BE2C (cell line): ENCODE results near the gene ITPRIP.

Experiments used
- DNase-seq: peaks from one replicate; pipeline ENCODE4 v3.0.0-alpha.2; 2020
- H3K27me3 ChIP-seq: fragments of 250-450 bp; sonication (Bioruptor Pico); 2 replicates; pipeline ENCODE4 v1.5.1; 2020; ENCODE audit warnings: mild to moderate bottlenecking
- H3K36me3 ChIP-seq: fragments of 250-450 bp; sonication (Bioruptor Pico); 2 replicates; pipeline ENCODE4 v1.5.1; 2020; ENCODE audit warnings: mild to moderate bottlenecking
- H3K4me1 ChIP-seq: fragments of 250-450 bp; sonication (Bioruptor Pico); 2 replicates; pipeline ENCODE4 v1.5.1; 2020
- H3K4me3 ChIP-seq: 2 replicates; pipeline ENCODE4 v1.5.1; 2011; ENCODE audit warnings: low read depth, low read length
- H3K9me3 ChIP-seq: fragments of 250-450 bp; sonication (Bioruptor Pico); 2 replicates; pipeline ENCODE4 v1.5.1; 2020
- TF ChIP-seq, protein P1 (sequence below): IDR thresholded peaks from 2 replicates; pipeline ENCODE4 v1.5.1; 2012; ENCODE audit warnings: mild to moderate bottlenecking, low read depth, low read length

ITPRIP gene

DNA sequence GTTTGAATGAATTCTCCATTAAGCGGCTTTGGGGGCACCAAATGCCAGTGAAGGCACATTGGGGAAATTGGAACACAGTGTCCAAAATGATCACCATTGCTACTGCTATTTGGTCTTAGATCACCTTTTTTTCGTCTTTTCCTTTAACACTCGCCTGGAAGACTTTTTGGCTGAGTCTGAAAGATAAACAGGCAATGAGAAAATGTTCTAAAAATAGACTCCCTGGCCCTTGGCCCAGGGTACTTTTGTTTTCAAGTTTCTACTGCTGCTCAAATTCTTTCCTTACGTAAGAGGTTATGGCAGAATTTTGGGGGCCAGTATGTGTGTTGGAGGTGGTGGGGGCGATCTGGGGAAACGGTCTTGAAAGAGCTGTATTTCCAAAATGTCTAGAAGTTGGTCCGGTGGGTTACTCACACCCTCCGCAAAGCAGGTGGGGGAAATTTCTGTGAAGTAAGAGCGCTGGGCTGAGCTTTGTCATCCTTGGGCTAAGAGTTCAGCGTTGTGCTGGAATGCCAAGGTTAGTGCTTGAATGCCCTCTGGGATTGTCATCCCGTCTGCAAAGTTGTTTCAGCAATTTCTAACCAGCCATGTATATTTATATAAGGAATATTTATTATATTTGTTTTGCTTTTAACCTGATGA is 1.3 kb upstream of the ITPRIP start:
- no peak for DNase-seq
- Histone ChIP-seq H3K4me1 (no peaks in the 10 kb centered on the region), H3K9me3 (no peaks in the 10 kb centered on the region), H3K36me3 (no peaks in the 10 kb centered on the region), H3K27me3 (peaks cover 42% of the 10 kb centered on the region), H3K4me3 (no peak overlapping the region)
- TF ChIP-seq, protein P1, sequence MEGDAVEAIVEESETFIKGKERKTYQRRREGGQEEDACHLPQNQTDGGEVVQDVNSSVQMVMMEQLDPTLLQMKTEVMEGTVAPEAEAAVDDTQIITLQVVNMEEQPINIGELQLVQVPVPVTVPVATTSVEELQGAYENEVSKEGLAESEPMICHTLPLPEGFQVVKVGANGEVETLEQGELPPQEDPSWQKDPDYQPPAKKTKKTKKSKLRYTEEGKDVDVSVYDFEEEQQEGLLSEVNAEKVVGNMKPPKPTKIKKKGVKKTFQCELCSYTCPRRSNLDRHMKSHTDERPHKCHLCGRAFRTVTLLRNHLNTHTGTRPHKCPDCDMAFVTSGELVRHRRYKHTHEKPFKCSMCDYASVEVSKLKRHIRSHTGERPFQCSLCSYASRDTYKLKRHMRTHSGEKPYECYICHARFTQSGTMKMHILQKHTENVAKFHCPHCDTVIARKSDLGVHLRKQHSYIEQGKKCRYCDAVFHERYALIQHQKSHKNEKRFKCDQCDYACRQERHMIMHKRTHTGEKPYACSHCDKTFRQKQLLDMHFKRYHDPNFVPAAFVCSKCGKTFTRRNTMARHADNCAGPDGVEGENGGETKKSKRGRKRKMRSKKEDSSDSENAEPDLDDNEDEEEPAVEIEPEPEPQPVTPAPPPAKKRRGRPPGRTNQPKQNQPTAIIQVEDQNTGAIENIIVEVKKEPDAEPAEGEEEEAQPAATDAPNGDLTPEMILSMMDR: no peak

DNA sequence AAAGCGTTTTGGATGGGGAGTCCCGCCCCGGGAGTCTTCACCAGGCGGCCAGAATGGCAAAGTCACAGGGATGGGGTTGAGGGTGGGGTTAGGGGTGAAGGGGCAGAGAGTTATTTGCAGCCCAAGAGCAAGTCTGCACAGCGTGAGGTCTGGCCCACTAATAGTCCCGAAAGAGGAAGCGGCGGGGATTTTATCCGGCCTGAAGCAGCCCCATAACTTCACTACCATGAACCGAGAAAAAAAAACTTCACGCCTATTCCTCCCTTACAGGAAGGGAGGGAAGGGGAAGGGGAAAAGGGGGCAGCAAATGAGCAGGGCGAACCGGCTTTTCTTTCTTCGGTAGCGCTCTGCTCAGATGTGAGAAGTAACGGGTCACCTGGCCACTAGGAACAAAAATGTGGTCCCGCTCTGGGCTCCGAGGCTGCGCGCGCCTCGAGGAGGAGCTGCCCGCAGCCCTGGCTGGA is 712 bp downstream of the ITPRIP start:
- Histone ChIP-seq H3K4me1 (no peaks in the 10 kb centered on the region), H3K4me3 (peak overlapping the region; percentile 47), H3K27me3 (peaks cover 42% of the 10 kb centered on the region), H3K9me3 (no peaks in the 10 kb centered on the region), H3K36me3 (no peaks in the 10 kb centered on the region)
- TF ChIP-seq, protein P1: no peak
- DNase-seq: no peak

DNA sequence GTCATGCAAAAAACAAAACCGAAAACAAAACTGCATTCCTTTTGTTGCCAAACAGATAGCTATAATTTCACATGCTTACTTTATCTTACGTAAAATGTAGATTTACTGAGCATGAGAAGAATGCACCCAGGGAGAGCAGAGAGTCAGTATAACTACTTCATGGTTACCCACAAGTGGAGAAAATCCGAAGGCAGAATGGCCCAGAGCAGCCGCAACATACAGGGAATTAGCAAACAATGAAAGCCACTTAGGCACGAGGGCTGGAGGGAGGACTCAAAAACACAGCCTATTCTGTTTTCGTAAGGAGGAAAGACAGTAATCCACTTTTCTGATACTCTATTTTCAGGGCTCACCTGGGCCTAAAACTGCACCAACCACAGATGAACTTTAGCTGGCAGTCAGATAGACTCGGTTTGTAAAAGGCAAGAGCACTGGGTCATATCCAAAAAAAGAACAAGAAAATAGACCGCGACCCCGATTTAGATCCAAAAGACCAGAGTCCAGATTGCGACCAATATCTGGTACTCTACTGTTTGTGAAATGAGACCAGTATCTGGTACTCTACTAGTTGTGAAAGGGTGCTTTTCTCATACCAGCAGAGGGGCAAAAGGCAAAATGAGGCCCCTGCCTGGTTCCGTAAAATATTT is 1.3 kb downstream of the ITPRIP start:
- DNase-seq: no peak
- peaks cover 42% of the 10 kb centered on the region for H3K27me3 ChIP-seq
- TF ChIP-seq, protein P1: no peak
- no peaks in the 10 kb centered on the region for H3K9me3 ChIP-seq
- no peak overlapping the region for H3K4me3 ChIP-seq
- no peaks in the 10 kb centered on the region for H3K36me3 ChIP-seq
- H3K4me1 ChIP-seq: no peaks in the 10 kb centered on the region

DNA sequence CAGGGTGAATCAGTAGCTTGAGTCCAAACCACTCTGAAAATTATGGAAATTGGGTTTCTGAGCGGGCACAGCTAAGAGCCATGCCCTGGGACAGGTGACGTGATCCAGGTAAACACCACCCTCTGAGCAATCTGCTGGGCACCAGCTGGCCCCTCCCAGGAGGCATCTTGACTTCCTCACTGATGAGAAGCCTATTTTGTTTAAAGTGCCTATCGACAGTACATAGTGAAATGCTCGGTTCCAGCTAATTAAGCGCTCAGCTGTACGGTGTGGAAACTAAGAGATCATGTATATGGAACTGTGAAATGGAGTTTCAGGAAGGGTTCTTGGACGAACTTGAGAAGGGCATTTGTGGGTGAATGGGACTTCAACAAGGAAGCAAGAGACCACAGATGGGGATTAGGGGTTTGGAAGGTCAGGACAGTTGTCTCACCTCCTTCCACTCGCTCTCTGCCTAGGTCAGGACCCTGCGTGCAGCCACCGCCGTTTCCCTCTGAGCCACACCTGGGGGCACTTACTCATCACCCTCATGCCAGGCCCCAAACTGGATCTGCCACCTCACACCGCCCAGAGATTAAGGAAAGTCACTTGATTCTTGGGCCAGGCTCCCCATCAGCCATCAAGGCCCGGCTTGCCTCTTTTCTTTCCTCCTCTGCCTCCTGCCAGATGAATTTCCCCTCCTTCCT is 3.2 kb downstream of the ITPRIP start:
- no peak overlapping the region for H3K4me3 ChIP-seq
- TF ChIP-seq, protein P1: no peak
- no peaks in the 10 kb centered on the region for H3K36me3 ChIP-seq
- peaks cover 34% of the 10 kb centered on the region for H3K27me3 ChIP-seq
- H3K9me3 ChIP-seq: no peaks in the 10 kb centered on the region
- DNase-seq: no peak
- H3K4me1 ChIP-seq: no peaks in the 10 kb centered on the region

DNA sequence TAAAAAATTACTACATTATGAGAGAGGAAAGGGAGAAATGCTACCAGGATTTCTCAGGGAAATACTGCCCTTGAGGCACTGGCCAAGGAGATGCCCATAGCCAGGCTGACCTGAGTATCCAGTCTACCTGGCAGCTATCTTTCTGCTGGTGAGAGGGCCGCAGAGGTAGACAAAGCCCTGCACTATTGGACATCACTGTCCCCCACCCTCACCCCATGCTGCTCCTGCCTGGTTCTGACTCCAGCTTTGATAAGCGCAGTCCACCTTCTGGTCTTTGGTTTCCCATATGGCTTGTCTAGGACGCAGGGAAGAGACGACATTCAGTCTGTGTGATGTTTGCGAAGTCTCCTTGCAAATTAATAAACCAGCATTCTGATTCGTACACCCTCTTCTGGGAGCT is 3.7 kb downstream of the ITPRIP start:
- Histone ChIP-seq H3K4me3 (no peak overlapping the region), H3K36me3 (no peaks in the 10 kb centered on the region), H3K9me3 (no peaks in the 10 kb centered on the region), H3K4me1 (no peaks in the 10 kb centered on the region), H3K27me3 (peaks cover 28% of the 10 kb centered on the region)
- TF ChIP-seq, protein P1: no peak
- DNase-seq: no peak
